ENCODE measurements around the gene ACRBP.

Gene ACRBP

GRCh38 chr12:6646276-6647082 lies 753 bp downstream of the ACRBP start:
- DNase-seq, result no peak

- DNase-seq, result no peak
Measured at GRCh38 chr12:6644903-6645302, 2.3 kb downstream of the ACRBP start.

- no peak for DNase-seq
Measured at GRCh38 chr12:6644257-6644596, 3.0 kb downstream of the ACRBP start.

GRCh38 chr12:6643569-6644256 lies 3.5 kb downstream of the ACRBP start:
- no peak for DNase-seq

- no peak for DNase-seq
Measured at GRCh38 chr12:6641131-6641530, 6.1 kb downstream of the ACRBP start.

GRCh38 chr12:6640497-6640896 lies 6.7 kb downstream of the ACRBP start:
- no peak for DNase-seq

- DNase-seq, result no peak
Measured at GRCh38 chr12:6639151-6639801, 8.0 kb downstream of the ACRBP start.

- no peak for DNase-seq
Measured at GRCh38 chr12:6638305-6638704, 8.9 kb downstream of the ACRBP start.

- DNase-seq, result peak; percentile 20
Measured at GRCh38 chr12:6635856-6636531, 11.2 kb downstream of the ACRBP start, which contains the start of gene LPAR5. LPAR5 (minus strand) TSS chr12:6635959; CDS start chr12:6621248, 14,711 bp downstream.

- DNase-seq, result no peak
Measured at GRCh38 chr12:6635375-6635855, 11.8 kb downstream of the ACRBP start.

GRCh38 chr12:6632026-6632983 lies 14.9 kb downstream of the ACRBP start:
- no peak for DNase-seq

- no peak for DNase-seq
Measured at GRCh38 chr12:6631549-6631961, 15.7 kb downstream of the ACRBP start.

- DNase-seq, result no peak
Measured at GRCh38 chr12:6630736-6631135, 16.5 kb downstream of the ACRBP start.

- DNase-seq, result no peak
Measured at GRCh38 chr12:6627616-6628015, 19.6 kb downstream of the ACRBP start.

- peak; percentile 6 for DNase-seq
Measured at GRCh38 chr12:6626654-6627283, 20.5 kb downstream of the ACRBP start.

- no peak for DNase-seq
Measured at GRCh38 chr12:6620885-6621274, 26.4 kb downstream of the ACRBP start.

- peak; percentile 9 for DNase-seq
Measured at GRCh38 chr12:6620137-6620884, 26.9 kb downstream of the ACRBP start.

- no peak for DNase-seq
Measured at GRCh38 chr12:6618483-6619225, 28.6 kb downstream of the ACRBP start.

- no peak for DNase-seq
Measured at GRCh38 chr12:6615802-6616201, 31.4 kb downstream of the ACRBP start.

Measured in kidney glomerular epithelial cell (primary cell).